ENCODE results near the gene EIF1B.

The EIF1B gene

GRCh38 chr3:40340541-40341170 is 31.1 kb downstream of the EIF1B start:
- no peak for DNase-seq (ENCODE audit: low spot score)

- DNase-seq (ENCODE audit: low spot score): no peak
Measured at GRCh38 chr3:40341671-40342070, 32.2 kb downstream of the EIF1B start.

GRCh38 chr3:40350529-40350928 is 41.0 kb downstream of the EIF1B start:
- DNase-seq (ENCODE audit: low spot score): no peak

DNA sequence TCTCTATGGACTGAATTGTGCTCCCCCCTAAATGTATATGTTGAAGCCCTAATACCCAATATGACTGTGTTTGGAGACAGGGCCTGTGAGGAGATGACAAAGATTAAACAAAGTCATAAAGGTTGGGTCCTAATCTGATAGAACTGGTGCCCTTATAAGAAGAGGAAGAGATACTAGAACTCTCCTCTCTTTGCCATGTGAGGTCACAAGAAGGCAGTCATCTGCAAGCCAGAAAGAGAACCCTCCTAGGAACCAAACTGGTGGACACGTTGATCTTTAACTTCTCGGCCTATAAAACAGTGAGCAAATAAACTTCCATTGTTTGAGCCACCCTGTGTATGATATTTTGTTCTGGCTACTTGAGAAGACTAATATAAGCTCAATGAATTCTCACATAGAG is 45.9 kb downstream of the EIF1B start:
- no peak for DNase-seq (ENCODE audit: low spot score)

GRCh38 chr3:40358454-40358853 is 48.9 kb downstream of the EIF1B start:
- no peak for DNase-seq (ENCODE audit: low spot score)

Data from left forelimb (tissue), 1 donor.